Measurements from ENCODE around the gene PSMB1. TPM values are rescaled to one million over a fixed set of nuclear protein-coding genes. Genes with fewer than 3 reads are reported as not detected.
"Not testable (repeated sequence)": the region's sequence is repeated elsewhere in the genome, so short reads cannot be mapped to it uniquely, and the experiment has no call there.

PSMB1 gene
- total RNA-seq, 2 donors from 2014 or later, result 239 to 243 TPM

DNA sequence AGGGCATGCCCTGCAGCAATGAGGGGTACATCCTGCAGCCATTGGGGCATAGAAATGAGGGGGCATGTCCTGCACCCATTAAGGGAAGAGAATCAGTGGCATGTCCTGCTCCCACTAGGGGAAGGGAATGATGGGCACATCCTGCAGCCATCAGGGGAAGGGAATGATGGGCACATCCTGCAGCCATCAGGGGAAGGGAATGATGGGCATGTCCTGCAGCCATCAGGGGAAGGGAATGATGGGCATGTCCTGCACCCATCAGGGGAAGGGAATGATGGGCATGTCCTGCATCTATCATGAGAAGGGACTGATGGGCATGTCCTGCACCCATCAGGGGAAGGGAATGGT is 49.7 kb downstream of the PSMB1 start:
- Mint-ChIP-seq H3K4me1 (peaks cover 9% of the 10 kb centered on the region), H3K27ac (no peak overlapping the region), H3K36me3 (ENCODE audit: low read depth) (peaks cover 10% of the 10 kb centered on the region), H3K4me3 (no peak overlapping the region), H3K9me3 (peaks cover 33% of the 10 kb centered on the region), H3K27me3 (ENCODE audit: insufficient read depth) (peaks cover 32% of the 10 kb centered on the region)
- TF ChIP-seq, protein P1, sequence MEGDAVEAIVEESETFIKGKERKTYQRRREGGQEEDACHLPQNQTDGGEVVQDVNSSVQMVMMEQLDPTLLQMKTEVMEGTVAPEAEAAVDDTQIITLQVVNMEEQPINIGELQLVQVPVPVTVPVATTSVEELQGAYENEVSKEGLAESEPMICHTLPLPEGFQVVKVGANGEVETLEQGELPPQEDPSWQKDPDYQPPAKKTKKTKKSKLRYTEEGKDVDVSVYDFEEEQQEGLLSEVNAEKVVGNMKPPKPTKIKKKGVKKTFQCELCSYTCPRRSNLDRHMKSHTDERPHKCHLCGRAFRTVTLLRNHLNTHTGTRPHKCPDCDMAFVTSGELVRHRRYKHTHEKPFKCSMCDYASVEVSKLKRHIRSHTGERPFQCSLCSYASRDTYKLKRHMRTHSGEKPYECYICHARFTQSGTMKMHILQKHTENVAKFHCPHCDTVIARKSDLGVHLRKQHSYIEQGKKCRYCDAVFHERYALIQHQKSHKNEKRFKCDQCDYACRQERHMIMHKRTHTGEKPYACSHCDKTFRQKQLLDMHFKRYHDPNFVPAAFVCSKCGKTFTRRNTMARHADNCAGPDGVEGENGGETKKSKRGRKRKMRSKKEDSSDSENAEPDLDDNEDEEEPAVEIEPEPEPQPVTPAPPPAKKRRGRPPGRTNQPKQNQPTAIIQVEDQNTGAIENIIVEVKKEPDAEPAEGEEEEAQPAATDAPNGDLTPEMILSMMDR (conservative IDR thresholded peaks at IDR 0.05), result no peak
- no peak overlapping the region for H3K27ac ChIP-seq (ENCODE audit: low read depth, low read length)
- no peak for DNase-seq
- no peaks in the 10 kb centered on the region for H3K36me3 ChIP-seq (ENCODE audit: control insufficient read depth, insufficient read depth, low read length)
- H3K4me3 ChIP-seq (ENCODE audit: low read length), result no peak overlapping the region
- peaks cover 6% of the 10 kb centered on the region for H3K27me3 ChIP-seq (ENCODE audit: control insufficient read depth, insufficient read depth, low read length, poor library complexity, severe bottlenecking)
- H3K9ac ChIP-seq (ENCODE audit: extremely low read depth, low read length, poor library complexity, severe bottlenecking), result no peak overlapping the region
- H3K9me3 ChIP-seq (ENCODE audit: control insufficient read depth, low read length), result no peaks in the 10 kb centered on the region
- H3K4me1 ChIP-seq (ENCODE audit: control insufficient read depth, insufficient read depth, low read length), result no peaks in the 10 kb centered on the region

DNA sequence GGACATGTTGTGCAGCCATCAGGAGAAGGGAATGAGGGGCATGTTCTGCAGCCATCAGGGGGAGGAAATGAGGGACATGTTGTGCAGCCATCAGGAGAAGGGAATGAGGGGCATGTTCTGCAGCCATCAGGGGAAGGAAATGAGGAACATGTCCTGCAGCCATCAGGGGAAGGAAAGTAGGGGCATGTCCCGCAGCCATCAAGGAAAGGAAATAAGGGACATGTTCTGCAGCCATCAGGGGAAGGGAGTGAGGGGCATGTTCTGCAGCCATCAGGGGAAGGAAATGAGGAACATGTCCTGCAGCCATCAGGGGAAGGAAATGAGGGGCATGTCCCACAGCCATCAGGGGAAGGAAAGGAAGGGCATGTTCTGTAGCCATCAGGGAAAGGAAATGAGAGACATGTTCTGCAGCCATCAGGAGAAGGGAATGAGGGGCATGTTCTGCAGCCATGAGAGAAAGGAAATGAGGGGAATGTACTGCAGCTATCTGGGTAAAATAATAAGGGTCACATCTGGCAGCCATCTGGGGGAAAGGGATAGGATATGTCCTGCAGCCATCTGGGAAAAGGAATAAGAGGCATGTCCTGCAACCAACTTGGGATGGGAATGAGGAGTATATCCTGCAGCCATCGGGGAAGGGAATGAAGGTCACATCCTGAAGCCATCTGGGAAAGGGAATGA is 50.2 kb downstream of the PSMB1 start:
- H3K4me3 ChIP-seq (ENCODE audit: low read length); H3K9ac ChIP-seq (ENCODE audit: extremely low read depth, low read length, poor library complexity, severe bottlenecking); H3K27ac ChIP-seq (ENCODE audit: low read depth, low read length); H3K27ac Mint-ChIP-seq; H3K27me3 ChIP-seq (ENCODE audit: control insufficient read depth, insufficient read depth, low read length, poor library complexity, severe bottlenecking); H3K36me3 ChIP-seq (ENCODE audit: control insufficient read depth, insufficient read depth, low read length); H3K4me1 ChIP-seq (ENCODE audit: control insufficient read depth, insufficient read depth, low read length); DNase-seq; H3K4me3 Mint-ChIP-seq; H3K9me3 ChIP-seq (ENCODE audit: control insufficient read depth, low read length): not testable (repeated sequence)
- H3K36me3 Mint-ChIP-seq (ENCODE audit: low read depth), result peaks cover 10% of the 10 kb centered on the region
- peaks cover 33% of the 10 kb centered on the region for H3K9me3 Mint-ChIP-seq
- 89 to 90% methylated on average over 1 to 2 of the region's 2 CpGs for WGBS, 2 experiments (ENCODE audit: insufficient coverage in 1 of 2, insufficient read length in 1 of 2)
- H3K4me1 Mint-ChIP-seq, result peaks cover 12% of the 10 kb centered on the region
- H3K27me3 Mint-ChIP-seq (ENCODE audit: insufficient read depth), result peaks cover 31% of the 10 kb centered on the region

DNA sequence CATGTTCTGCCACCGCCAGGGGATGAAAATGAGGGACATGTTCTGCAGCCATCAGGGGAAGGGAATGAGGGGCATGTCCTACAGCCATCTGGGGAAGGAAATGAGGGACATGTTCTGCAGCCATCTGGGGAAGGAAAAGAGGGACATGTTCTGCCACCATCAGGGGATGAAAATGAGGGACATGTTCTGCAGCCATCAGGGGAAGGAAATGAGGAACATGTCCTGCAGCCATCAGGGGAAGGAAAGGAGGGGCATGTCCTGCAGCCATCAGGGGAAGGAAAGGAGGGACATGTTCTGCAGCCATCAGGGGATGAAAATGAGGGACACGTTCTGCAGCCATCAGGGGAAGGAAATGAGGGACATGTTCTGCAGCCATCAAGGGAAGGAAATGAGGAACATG is 50.8 kb downstream of the PSMB1 start:
- H3K4me1 ChIP-seq (ENCODE audit: control insufficient read depth, insufficient read depth, low read length); H3K36me3 ChIP-seq (ENCODE audit: control insufficient read depth, insufficient read depth, low read length); H3K27ac Mint-ChIP-seq; H3K27me3 ChIP-seq (ENCODE audit: control insufficient read depth, insufficient read depth, low read length, poor library complexity, severe bottlenecking); H3K4me3 ChIP-seq (ENCODE audit: low read length); H3K27ac ChIP-seq (ENCODE audit: low read depth, low read length); H3K9me3 ChIP-seq (ENCODE audit: control insufficient read depth, low read length); H3K9ac ChIP-seq (ENCODE audit: extremely low read depth, low read length, poor library complexity, severe bottlenecking); H3K4me3 Mint-ChIP-seq; DNase-seq: not testable (repeated sequence)
- H3K36me3 Mint-ChIP-seq (ENCODE audit: low read depth), result peaks cover 10% of the 10 kb centered on the region
- peaks cover 29% of the 10 kb centered on the region for H3K27me3 Mint-ChIP-seq (ENCODE audit: insufficient read depth)
- H3K4me1 Mint-ChIP-seq, result peaks cover 16% of the 10 kb centered on the region
- peaks cover 33% of the 10 kb centered on the region for H3K9me3 Mint-ChIP-seq
- 36 to 70% methylated on average over 1 to 2 of the region's 2 CpGs for WGBS, 2 experiments (ENCODE audit: insufficient coverage in 1 of 2, insufficient read length in 1 of 2)

DNA sequence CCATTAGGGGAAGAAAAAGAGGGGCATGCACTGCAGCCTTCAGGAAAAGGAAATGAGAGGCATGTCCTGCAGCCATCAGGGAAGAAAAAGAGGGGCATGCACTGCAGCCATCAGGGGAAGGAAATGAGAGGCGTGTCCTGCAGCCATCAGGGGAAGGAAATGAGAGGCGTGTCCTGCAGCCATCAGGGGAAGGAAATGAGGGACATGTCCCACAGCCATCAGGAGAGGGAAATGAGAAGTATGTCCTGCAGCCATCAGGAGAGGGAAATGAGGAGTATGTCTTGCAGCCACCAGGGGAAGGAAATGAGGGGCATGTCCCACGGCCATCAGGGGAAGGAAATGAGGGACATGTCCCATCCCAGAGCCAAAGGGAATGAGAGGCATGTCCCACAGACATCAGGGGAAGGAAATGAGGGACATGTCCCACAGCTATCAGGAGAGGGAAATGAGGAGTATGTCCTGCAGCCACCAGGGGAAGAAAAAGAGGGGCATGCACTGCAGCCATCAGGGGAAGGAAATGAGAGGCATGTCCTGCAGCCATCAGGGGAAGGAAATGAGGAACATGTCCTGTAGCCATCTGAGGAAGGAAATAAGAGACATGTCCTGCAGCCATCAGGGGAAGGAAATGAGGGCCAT is 52.0 kb downstream of the PSMB1 start:
- H3K4me1 Mint-ChIP-seq, result peaks cover 21% of the 10 kb centered on the region
- TF ChIP-seq, protein P1 (conservative IDR thresholded peaks at IDR 0.05), result no peak
- H3K27me3 ChIP-seq (ENCODE audit: control insufficient read depth, insufficient read depth, low read length, poor library complexity, severe bottlenecking), result peaks cover 6% of the 10 kb centered on the region
- 91 to 92% methylated on average over 3 of the region's 3 CpGs for WGBS, 2 experiments (ENCODE audit: insufficient coverage in 1 of 2, insufficient read length in 1 of 2)
- no peaks in the 10 kb centered on the region for H3K4me1 ChIP-seq (ENCODE audit: control insufficient read depth, insufficient read depth, low read length)
- H3K36me3 Mint-ChIP-seq (ENCODE audit: low read depth), result peaks cover 10% of the 10 kb centered on the region
- H3K27me3 Mint-ChIP-seq (ENCODE audit: insufficient read depth), result peaks cover 25% of the 10 kb centered on the region
- H3K4me3 Mint-ChIP-seq, result no peak overlapping the region
- H3K9me3 Mint-ChIP-seq, result peaks cover 33% of the 10 kb centered on the region
- H3K9ac ChIP-seq (ENCODE audit: extremely low read depth, low read length, poor library complexity, severe bottlenecking), result no peak overlapping the region
- H3K36me3 ChIP-seq (ENCODE audit: control insufficient read depth, insufficient read depth, low read length), result no peaks in the 10 kb centered on the region
- H3K27ac Mint-ChIP-seq, result no peak overlapping the region
- no peak for DNase-seq
- H3K4me3 ChIP-seq (ENCODE audit: low read length), result no peak overlapping the region
- H3K27ac ChIP-seq (ENCODE audit: low read depth, low read length), result no peak overlapping the region
- no peaks in the 10 kb centered on the region for H3K9me3 ChIP-seq (ENCODE audit: control insufficient read depth, low read length)
